IMR-90 (cell line): ENCODE measurements around the gene WNT4. TPM values are rescaled to one million over a fixed set of nuclear protein-coding genes. Genes with fewer than 3 reads are reported as not detected.

Experiments
- ATAC-seq: fragments of 200-7000 bp; cut with Tn5 transposase; 2 replicates; pipeline ENCODE4 v1.9.1; 2020; ENCODE audit warnings: low read depth, mild to moderate bottlenecking, moderate library complexity
- BruUV-seq: library from RNA; stranded (reverse); fragments of 400-500 nt; replicated peaks from 2 replicates; lab custom pipeline; 2021; lab: Mats Ljungman, UMichigan
- CTCF ChIA-PET: fragments of 300-600 bp; formaldehyde crosslinking; extraction: SDS; loops from one replicate; lab custom pipeline; 2021; ENCODE audit warnings: antibody characterized with exemption; lab: Yijun Ruan, JAX
- POLR2A ChIA-PET: fragments of 300-600 bp; sonication (Branson Sonifier 250); formaldehyde crosslinking; loops from one replicate; lab custom pipeline; 2022; ENCODE audit warnings: antibody characterized with exemption; ENCODE audit not compliant: unreplicated experiment; lab: Charles Lee
- DNase-seq: peaks from one replicate; pipeline ENCODE4 v3.0.0; 2013
- H2AFZ ChIP-seq: replicated peaks from 2 replicates; pipeline ENCODE3; 2013; ENCODE audit warnings: low read length, mild to moderate bottlenecking; ENCODE audit not compliant: poor library complexity
- H2AK5ac ChIP-seq: 2 replicates; pipeline ENCODE4 v1.6.1; 2013; ENCODE audit warnings: low read depth, low read length, inconsistent platforms
- H2AK9ac ChIP-seq: replicated peaks from 2 replicates; pipeline ENCODE3; 2013; ENCODE audit warnings: mild to moderate bottlenecking, low read depth, low read length, moderate library complexity; ENCODE audit not compliant: poor library complexity
- H2BK120ac ChIP-seq: 2 replicates; pipeline ENCODE4 v1.6.1; 2013; ENCODE audit warnings: low read depth, low read length, inconsistent platforms
- H2BK15ac ChIP-seq: 3 replicates; pipeline ENCODE4 v1.6.1; 2013; ENCODE audit warnings: low read depth, low read length, inconsistent platforms
- H2BK20ac ChIP-seq: 2 replicates; pipeline ENCODE4 v1.6.1; 2013; ENCODE audit warnings: low read depth, mild to moderate bottlenecking, inconsistent platforms, low read length, moderate library complexity
- H2BK5ac ChIP-seq: 2 replicates; pipeline ENCODE4 v1.6.1; 2013; ENCODE audit warnings: mild to moderate bottlenecking, low read depth, low read length, inconsistent platforms; ENCODE audit not compliant: poor library complexity, severe bottlenecking
- H3K14ac ChIP-seq: replicated peaks from 2 replicates; pipeline ENCODE4 v1.6.1; 2013; ENCODE audit warnings: low read depth, low read length, inconsistent platforms
- H3K18ac ChIP-seq: 2 replicates; pipeline ENCODE4 v1.6.1; 2013; ENCODE audit warnings: low read depth, low read length, control low read depth
- H3K23ac ChIP-seq: 2 replicates; pipeline ENCODE4 v1.6.1; 2013; ENCODE audit warnings: low read depth, low read length, inconsistent platforms
- H3K27ac ChIP-seq: 2 replicates; pipeline ENCODE4 v1.5.1; 2013; ENCODE audit warnings: mild to moderate bottlenecking, control low read depth, low read length; ENCODE audit not compliant: insufficient read depth
- H3K27me3 ChIP-seq: 2 replicates; pipeline ENCODE4 v1.6.1; 2013; ENCODE audit warnings: low read length; ENCODE audit not compliant: control insufficient read depth, insufficient read depth
- H3K36me3 ChIP-seq: 2 replicates; pipeline ENCODE4 v1.6.1; 2013; ENCODE audit warnings: low read length, mixed read lengths; ENCODE audit not compliant: control insufficient read depth, insufficient read depth
- H3K4ac ChIP-seq: 2 replicates; pipeline ENCODE4 v1.6.1; 2013; ENCODE audit warnings: low read depth, low read length, inconsistent platforms
- H3K4me1 ChIP-seq: 2 replicates; pipeline ENCODE4 v1.6.1; 2013; ENCODE audit warnings: low read length, mixed read lengths; ENCODE audit not compliant: control insufficient read depth, insufficient read depth
- H3K4me2 ChIP-seq: 2 replicates; pipeline ENCODE4 v1.6.1; 2013; ENCODE audit warnings: low read depth, mild to moderate bottlenecking, control low read depth, low read length, moderate library complexity
- H3K4me3 ChIP-seq: 2 replicates; pipeline ENCODE4 v1.5.1; 2013; ENCODE audit warnings: low read depth, mild to moderate bottlenecking, control low read depth, low read length, moderate library complexity; ENCODE audit not compliant: insufficient read depth
- H3K56ac ChIP-seq: 2 replicates; pipeline ENCODE4 v1.6.1; 2013; ENCODE audit warnings: low read length, inconsistent platforms; ENCODE audit not compliant: insufficient read depth; ENCODE audit errors: extremely low read depth
- H3K79me1 ChIP-seq, 2 experiments: 2 replicates each; pipeline ENCODE4 v1.6.1; 2013; ENCODE audit warnings: low read length in 2 of 2, inconsistent platforms in 1 of 2, low read depth in 1 of 2
- H3K9ac ChIP-seq: 2 replicates; pipeline ENCODE4 v1.6.1; 2013; ENCODE audit warnings: low read depth, low read length, control low read depth
- H3K9me1 ChIP-seq: 2 replicates; pipeline ENCODE4 v1.6.1; 2013; ENCODE audit warnings: low read length, inconsistent platforms; ENCODE audit not compliant: insufficient read depth
- H3K9me3 ChIP-seq: 2 replicates; pipeline ENCODE4 v1.6.1; 2013; ENCODE audit warnings: low read length; ENCODE audit not compliant: control insufficient read depth, insufficient read depth
- H4K20me1 ChIP-seq: 2 replicates; pipeline ENCODE4 v1.6.1; 2013; ENCODE audit warnings: low read length, inconsistent platforms; ENCODE audit not compliant: insufficient read depth
- H4K5ac ChIP-seq: 2 replicates; pipeline ENCODE4 v1.6.1; 2013; ENCODE audit warnings: mild to moderate bottlenecking, low read depth, low read length, control low read depth
- H4K8ac ChIP-seq, 2 experiments: 2 replicates each; pipeline ENCODE4 v1.6.1; 2013; ENCODE audit warnings: low read depth in 2 of 2, low read length in 2 of 2, control low read depth in 1 of 2, inconsistent platforms in 1 of 2
- H4K91ac ChIP-seq: 2 replicates; pipeline ENCODE4 v1.6.1; 2013; ENCODE audit warnings: low read depth, low read length, inconsistent platforms; ENCODE audit not compliant: insufficient read depth
- BHLHE40 ChIP-seq: fragments of 150-350 bp; IDR thresholded peaks from 2 replicates; pipeline ENCODE4 v1.6.1; 2016; ENCODE audit warnings: mild to moderate bottlenecking, low read depth, low read length
- CEBPB ChIP-seq: IDR thresholded peaks from 2 replicates; pipeline ENCODE4 v1.6.1; 2012; ENCODE audit warnings: low read depth, low read length, improper control_type of control experiment
- CHD1 ChIP-seq: IDR thresholded peaks from 2 replicates; pipeline ENCODE4 v1.6.1; 2012; ENCODE audit warnings: low read depth, low read length, improper control_type of control experiment
- CTCF ChIP-seq: conservative IDR thresholded peaks from 2 replicates; pipeline ENCODE4 v1.5.1; 2012; ENCODE audit warnings: mild to moderate bottlenecking, low read depth, low read length, improper control_type of control experiment
- ELK1 ChIP-seq: fragments of 150-350 bp; IDR thresholded peaks from 2 replicates; pipeline ENCODE4 v1.6.1; 2016; ENCODE audit warnings: low read depth, mild to moderate bottlenecking, low read length, moderate library complexity, borderline replicate concordance
- MAFK ChIP-seq: IDR thresholded peaks from 2 replicates; pipeline ENCODE4 v1.6.1; 2012; ENCODE audit warnings: low read depth, low read length, improper control_type of control experiment
- MAZ ChIP-seq: IDR thresholded peaks from 2 replicates; pipeline ENCODE4 v1.6.1; 2012; ENCODE audit warnings: low read depth, mild to moderate bottlenecking, low read length, improper control_type of control experiment, moderate library complexity, borderline replicate concordance
- POLR2A ChIP-seq: IDR thresholded peaks from 2 replicates; pipeline ENCODE4 v1.6.1; 2012; ENCODE audit warnings: mild to moderate bottlenecking, low read depth, low read length
- RAD21 ChIP-seq: IDR thresholded peaks from 2 replicates; pipeline ENCODE4 v1.6.1; 2012; ENCODE audit warnings: low read length, improper control_type of control experiment
- RCOR1 ChIP-seq: IDR thresholded peaks from 2 replicates; pipeline ENCODE4 v1.6.1; 2012; ENCODE audit warnings: mild to moderate bottlenecking, low read length, improper control_type of control experiment; ENCODE audit not compliant: insufficient replicate concordance
- USF2 ChIP-seq: fragments of 150-350 bp; IDR thresholded peaks from 2 replicates; pipeline ENCODE4 v1.6.1; 2017; ENCODE audit warnings: mild to moderate bottlenecking, antibody characterized with exemption, low read length, low read depth
- WGBS, 2 experiments: methylation state at CpG; one replicate each; pipeline versions ENCODE4 v1.1.5 to v1.1.7; 2013; ENCODE audit warnings: missing lambda C conversion rate in 2 of 2; ENCODE audit not compliant: insufficient read length in 1 of 2; ENCODE audit errors: extremely low coverage in 2 of 2; 5-methylcytosine and 5-hydroxymethylcytosine counted together
- dilution Hi-C: fragments of 300-500 bp; cut with HindIII; formaldehyde crosslinking; loops from one replicate; pipeline ENCODE4 v1.14.3; 2018; ENCODE audit warnings: low sequenced_read_pairs; ENCODE audit not compliant: unreplicated experiment
- in situ Hi-C: fragments of 300-500 bp; cut with MboI; formaldehyde crosslinking; loops from 3 replicates; pipeline ENCODE4 v1.14.3; 2019; ENCODE audit warnings: low sequenced_read_pairs, inconsistent platforms, mixed read lengths
- intact Hi-C: fragments of 100-400 bp; cut with micrococcal nuclease; formaldehyde crosslinking; loops from 2 replicates; pipeline ENCODE4 v1.10.0; 2022
- polyA plus RNA-seq, 3 experiments: library from polyadenylated mRNA; depleted of rRNA; stranded (reverse); fragments of >200 nt; gene quantifications; 2 replicates each; pipeline ENCODE4 v1.2.3, GENCODE V29; 2012; ENCODE audit warnings: low replicate concordance in 1 of 3
- total RNA-seq: library from RNA; depleted of rRNA; stranded (reverse); fragments of >200 nt; gene quantifications from 2 replicates; pipeline ENCODE4 v1.2.3, GENCODE V29; 2012

Gene WNT4
- total and polyA plus RNA-seq, 2 of the 4 experiments (the other 2 are of a cell fraction) = not detected

DNA sequence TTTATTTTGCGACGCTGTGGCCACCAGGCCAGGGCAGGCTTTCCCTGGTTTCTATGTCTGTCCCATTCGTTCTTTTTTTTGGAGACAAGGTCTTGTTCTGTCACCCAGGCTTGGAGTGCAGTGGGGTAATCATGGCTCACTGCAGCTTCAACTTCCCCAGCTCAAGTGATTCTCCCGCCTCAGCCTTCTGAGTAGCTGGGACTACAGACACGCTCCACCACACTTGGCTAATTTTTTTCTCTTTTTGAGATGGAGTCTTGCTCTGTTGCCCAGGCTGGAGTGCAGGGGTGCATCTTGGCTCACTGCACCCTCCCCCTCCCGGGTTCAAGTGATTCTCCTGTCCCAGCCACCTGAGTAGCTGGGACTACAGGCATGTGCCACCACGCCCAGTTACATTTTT lies 43.4 kb upstream of the WNT4 start:
- Histone ChIP-seq H3K4me3 (no peak overlapping the region), H3K4ac (no peak overlapping the region), H2AFZ (no peak overlapping the region), H3K9ac (no peak overlapping the region), H2BK15ac (no peak overlapping the region), H3K4me1 (no peaks in the 10 kb centered on the region), H3K27ac (no peak overlapping the region), H3K9me3 (no peaks in the 10 kb centered on the region), H3K18ac (no peak overlapping the region), H4K5ac (no peak overlapping the region), H3K23ac (no peak overlapping the region), H4K8ac (no peak overlapping the region), H2AK5ac (no peak overlapping the region), H2BK5ac (no peak overlapping the region), H3K36me3 (no peaks in the 10 kb centered on the region), H3K9me1 (no peaks in the 10 kb centered on the region), H2BK120ac (no peak overlapping the region), H3K4me2 (no peak overlapping the region), H2BK20ac (no peak overlapping the region), H4K91ac (no peak overlapping the region), H2AK9ac (no peak overlapping the region), H3K79me1 (no peaks in the 10 kb centered on the region), H4K20me1 (no peaks in the 10 kb centered on the region), H3K56ac (no peak overlapping the region), H3K27me3 (peaks cover 49% of the 10 kb centered on the region), H3K14ac (no peak overlapping the region)
- TF ChIP-seq CHD1 (no peak), RCOR1 (no peak), MAZ (no peak), CEBPB (no peak), BHLHE40 (no peak), ELK1 (no peak), MAFK (no peak), POLR2A (no peak), CTCF (no peak), USF2 (no peak), RAD21 (no peak)
- POLR2A ChIA-PET = no interaction called here
- dilution Hi-C loops (no loop called here), intact Hi-C loops (no loop called here), in situ Hi-C loops (no loop called here)
- ATAC-seq (no peak), DNase-seq (no peak)
- BruUV-seq = no TSS peak
- CTCF ChIA-PET = no interaction called here
- WGBS, 2 experiments = no CpG with 5 or more reads among the region's 7 CpGs
